HG02870 (cell line): Measurements from ENCODE around the gene SMCHD1.
"Not testable (repeated sequence)": the region's sequence is repeated elsewhere in the genome, so short reads cannot be mapped to it uniquely, and the experiment has no call there.

Experiments
- ATAC-seq: cut with Tn5 transposase; IDR thresholded peaks from one replicate; pipeline ENCODE4 v1.9.1; 2021; ENCODE audit warnings: mild to moderate bottlenecking, moderate library complexity; ENCODE audit not compliant: unreplicated experiment

Gene SMCHD1

GRCh38 chr18:2656981-2657512, 1.5 kb downstream of the SMCHD1 start:
- no peak for ATAC-seq

- no peak for ATAC-seq
These were observed 2.4 kb downstream of the SMCHD1 start for GRCh38 chr18:2657788-2658458.

GRCh38 chr18:2660849-2661248, 5.3 kb downstream of the SMCHD1 start:
- not testable (repeated sequence) for ATAC-seq

- not testable (repeated sequence) for ATAC-seq
These were observed 6.8 kb downstream of the SMCHD1 start for GRCh38 chr18:2662288-2662687.

GRCh38 chr18:2662990-2663389, 7.5 kb downstream of the SMCHD1 start:
- no peak for ATAC-seq

GRCh38 chr18:2672410-2672809, 16.9 kb downstream of the SMCHD1 start:
- ATAC-seq = no peak

GRCh38 chr18:2672872-2673271, 17.3 kb downstream of the SMCHD1 start:
- ATAC-seq = no peak

GRCh38 chr18:2678933-2679332, 23.4 kb downstream of the SMCHD1 start:
- ATAC-seq = not testable (repeated sequence)

GRCh38 chr18:2680216-2680792, 24.8 kb downstream of the SMCHD1 start:
- ATAC-seq = no peak

GRCh38 chr18:2681993-2682603, 26.6 kb downstream of the SMCHD1 start:
- no peak for ATAC-seq

- ATAC-seq = no peak
These were observed 27.5 kb downstream of the SMCHD1 start for GRCh38 chr18:2683055-2683454.

- no peak for ATAC-seq
These were observed 30.9 kb downstream of the SMCHD1 start for GRCh38 chr18:2686349-2686968.

GRCh38 chr18:2687390-2688001, 32.0 kb downstream of the SMCHD1 start:
- no peak for ATAC-seq

GRCh38 chr18:2692508-2692907, 37.0 kb downstream of the SMCHD1 start:
- no peak for ATAC-seq

- no peak for ATAC-seq
These were observed 41.7 kb downstream of the SMCHD1 start for GRCh38 chr18:2697184-2697583.

- ATAC-seq = no peak
These were observed 43.5 kb downstream of the SMCHD1 start for GRCh38 chr18:2699001-2699400.

- ATAC-seq = no peak
These were observed 49.0 kb downstream of the SMCHD1 start for GRCh38 chr18:2704541-2704940.

GRCh38 chr18:2706903-2707302, 51.4 kb downstream of the SMCHD1 start:
- no peak for ATAC-seq

- no peak for ATAC-seq
These were observed 52.1 kb downstream of the SMCHD1 start for GRCh38 chr18:2707551-2708168.

GRCh38 chr18:2709316-2709715, 53.8 kb downstream of the SMCHD1 start:
- ATAC-seq = no peak

GRCh38 chr18:2714140-2714539, 58.6 kb downstream of the SMCHD1 start:
- no peak for ATAC-seq
